Fibroblast of pulmonary artery (primary cell): ENCODE results near the gene LPIN3.

Source experiments
- DNase-seq: peaks from one replicate; pipeline ENCODE4 v3.0.0-alpha.2; 2010; ENCODE audit warnings: low read depth
- H3K4me3 ChIP-seq: replicated peaks from 2 replicates; pipeline ENCODE4 v1.5.1; 2011; ENCODE audit warnings: low read depth, mild to moderate bottlenecking, control low read depth, low read length, moderate library complexity
- TF ChIP-seq, protein P1 (sequence below): IDR thresholded peaks from 2 replicates; pipeline ENCODE4 v1.5.1; 2011; ENCODE audit warnings: mild to moderate bottlenecking, control low read depth, low read length, inconsistent platforms; ENCODE audit errors: missing control alignments

LPIN3 gene

GRCh38 chr20:41386502-41387427 is 46.1 kb downstream of the LPIN3 start:
- DNase-seq: no peak
- TF ChIP-seq, protein P1, sequence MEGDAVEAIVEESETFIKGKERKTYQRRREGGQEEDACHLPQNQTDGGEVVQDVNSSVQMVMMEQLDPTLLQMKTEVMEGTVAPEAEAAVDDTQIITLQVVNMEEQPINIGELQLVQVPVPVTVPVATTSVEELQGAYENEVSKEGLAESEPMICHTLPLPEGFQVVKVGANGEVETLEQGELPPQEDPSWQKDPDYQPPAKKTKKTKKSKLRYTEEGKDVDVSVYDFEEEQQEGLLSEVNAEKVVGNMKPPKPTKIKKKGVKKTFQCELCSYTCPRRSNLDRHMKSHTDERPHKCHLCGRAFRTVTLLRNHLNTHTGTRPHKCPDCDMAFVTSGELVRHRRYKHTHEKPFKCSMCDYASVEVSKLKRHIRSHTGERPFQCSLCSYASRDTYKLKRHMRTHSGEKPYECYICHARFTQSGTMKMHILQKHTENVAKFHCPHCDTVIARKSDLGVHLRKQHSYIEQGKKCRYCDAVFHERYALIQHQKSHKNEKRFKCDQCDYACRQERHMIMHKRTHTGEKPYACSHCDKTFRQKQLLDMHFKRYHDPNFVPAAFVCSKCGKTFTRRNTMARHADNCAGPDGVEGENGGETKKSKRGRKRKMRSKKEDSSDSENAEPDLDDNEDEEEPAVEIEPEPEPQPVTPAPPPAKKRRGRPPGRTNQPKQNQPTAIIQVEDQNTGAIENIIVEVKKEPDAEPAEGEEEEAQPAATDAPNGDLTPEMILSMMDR: no peak
- no peak overlapping the region for H3K4me3 ChIP-seq

DNA sequence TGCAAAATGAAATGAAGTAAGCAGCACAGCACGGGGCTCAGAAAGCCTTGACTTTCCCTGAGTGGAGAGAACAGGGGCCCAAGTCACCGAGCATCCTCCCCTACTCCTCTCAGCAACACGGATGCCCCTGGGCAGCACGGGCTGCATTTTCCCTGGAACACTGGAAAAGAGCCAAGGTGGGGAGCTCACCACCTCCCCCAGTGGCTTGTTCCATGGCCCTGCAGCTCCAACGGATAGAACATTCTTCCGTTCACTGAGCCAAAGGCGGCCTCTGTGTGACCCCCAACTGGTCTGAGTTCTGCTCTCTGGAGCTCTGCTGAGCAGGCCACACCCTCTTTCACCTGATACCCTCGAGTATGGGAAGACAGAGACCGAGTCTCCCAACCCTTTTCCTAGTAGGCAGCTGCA is 46.8 kb downstream of the LPIN3 start:
- no peak for DNase-seq
- TF ChIP-seq, protein P1: peak; percentile 3
- no peak overlapping the region for H3K4me3 ChIP-seq

DNA sequence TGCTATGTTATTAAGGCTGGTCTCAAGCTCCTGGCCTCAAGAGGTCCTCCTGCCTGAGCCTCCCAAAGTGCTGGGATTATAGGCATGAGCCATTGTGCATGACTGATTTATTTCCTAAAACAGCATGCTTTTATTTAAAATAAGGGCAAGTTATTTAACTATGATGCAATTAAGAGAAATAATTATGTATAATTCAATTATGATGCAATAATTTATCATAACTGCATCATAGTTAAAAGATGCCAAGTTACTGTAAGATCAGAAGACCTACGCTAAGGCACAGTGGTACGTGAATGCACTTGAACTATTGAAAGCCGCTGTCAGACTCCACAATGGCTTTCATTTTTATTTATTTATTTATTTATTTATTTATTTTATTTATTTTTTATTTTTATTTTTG is 50.3 kb downstream of the LPIN3 start:
- H3K4me3 ChIP-seq: no peak overlapping the region
- no peak for DNase-seq
- TF ChIP-seq, protein P1: no peak

DNA sequence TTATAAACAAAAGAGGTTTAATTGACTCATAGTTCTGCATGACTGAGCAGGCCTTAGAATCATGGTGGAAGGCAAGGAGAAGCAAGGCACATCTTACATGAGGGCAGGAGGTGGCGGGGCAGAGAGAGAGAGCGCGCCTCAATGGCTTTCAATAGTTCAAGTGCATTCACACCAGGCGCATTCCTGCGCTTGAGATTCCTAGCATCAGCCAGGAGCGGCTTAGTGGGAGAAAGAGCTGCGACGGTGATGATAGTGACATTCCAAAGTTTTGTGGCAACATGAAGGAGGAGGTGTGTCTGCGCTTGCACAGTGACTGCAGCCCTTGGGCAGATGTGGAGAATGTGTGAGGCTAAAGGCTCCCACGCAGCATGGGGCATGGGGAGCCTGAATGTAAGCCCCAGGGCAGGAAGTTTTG is 51.0 kb downstream of the LPIN3 start:
- no peak for DNase-seq
- TF ChIP-seq, protein P1: no peak
- H3K4me3 ChIP-seq: no peak overlapping the region

GRCh38 chr20:41392295-41392694 is 51.7 kb downstream of the LPIN3 start:
- no peak overlapping the region for H3K4me3 ChIP-seq
- TF ChIP-seq, protein P1: no peak
- DNase-seq: no peak

DNA sequence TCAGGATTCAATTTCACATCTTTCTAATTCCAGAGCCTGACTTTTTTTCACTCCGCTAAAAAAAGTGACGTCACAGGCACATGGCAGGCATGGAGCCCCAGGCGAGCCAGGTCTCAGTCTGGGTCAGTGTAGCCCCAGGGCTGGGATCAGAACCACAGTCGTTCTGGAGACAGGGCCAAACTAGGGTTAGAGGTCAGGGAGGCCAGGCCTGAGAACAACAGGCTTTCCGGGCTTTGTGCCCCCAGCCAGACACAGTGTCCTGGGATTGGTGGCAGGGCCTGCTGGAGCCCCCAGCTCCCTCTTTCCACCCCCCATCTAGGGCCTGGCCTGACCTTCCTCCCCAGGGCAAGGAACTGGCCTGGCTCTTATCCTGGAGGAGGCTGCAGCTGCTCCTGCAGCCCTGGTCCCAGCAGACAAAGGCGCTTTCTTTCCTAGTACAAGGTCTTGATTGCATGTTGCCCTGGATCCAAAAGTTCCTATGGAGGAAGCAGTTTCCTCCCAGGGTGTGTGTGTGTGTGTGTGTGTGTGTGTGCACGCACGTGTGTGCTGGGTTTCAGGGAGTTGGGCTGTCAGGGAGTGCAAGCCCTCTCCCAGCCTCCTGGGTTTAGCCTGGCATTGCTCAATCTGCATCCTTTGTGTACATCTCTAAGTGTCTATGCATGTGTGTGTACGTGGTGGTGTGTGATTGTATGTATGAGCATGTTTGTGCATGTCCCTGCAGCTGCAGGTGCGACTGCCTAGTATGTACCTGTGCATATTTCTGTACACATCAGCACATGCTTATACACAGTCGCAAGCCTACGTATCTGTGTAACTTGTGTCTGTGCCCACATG is 52.5 kb downstream of the LPIN3 start:
- TF ChIP-seq, protein P1: no peak
- no peak overlapping the region for H3K4me3 ChIP-seq
- peak; percentile 11 for DNase-seq
